GM19463 (cell line): ENCODE data around the gene KIF25.

Source experiments
- ATAC-seq: cut with Tn5 transposase; IDR thresholded peaks from one replicate; pipeline ENCODE4 v1.9.1; 2021; ENCODE audit warnings: mild to moderate bottlenecking, moderate library complexity; ENCODE audit not compliant: unreplicated experiment

KIF25 gene

DNA sequence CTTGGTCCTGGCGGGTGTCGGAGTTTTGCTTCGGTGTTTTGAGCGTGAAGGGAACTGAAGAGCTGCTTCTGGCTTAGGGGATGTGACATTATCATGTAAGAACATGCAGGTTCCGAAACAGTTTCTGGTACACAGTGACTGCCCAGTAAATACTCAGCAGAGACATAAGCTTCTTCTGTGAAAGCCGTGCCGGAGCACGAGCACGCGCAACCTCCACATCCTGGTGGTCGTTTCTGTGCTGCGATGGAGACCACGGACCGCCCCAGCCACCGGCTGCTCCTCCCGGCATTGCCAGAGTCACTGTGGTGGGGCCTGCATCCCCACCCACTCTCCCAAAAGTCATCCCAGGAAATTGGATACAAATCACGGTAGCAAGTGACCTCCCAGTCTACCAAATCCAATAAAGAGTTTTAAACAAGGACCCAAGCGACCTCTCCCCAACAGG, 18.7 kb downstream of the KIF25 start:
- ATAC-seq, result no peak

DNA sequence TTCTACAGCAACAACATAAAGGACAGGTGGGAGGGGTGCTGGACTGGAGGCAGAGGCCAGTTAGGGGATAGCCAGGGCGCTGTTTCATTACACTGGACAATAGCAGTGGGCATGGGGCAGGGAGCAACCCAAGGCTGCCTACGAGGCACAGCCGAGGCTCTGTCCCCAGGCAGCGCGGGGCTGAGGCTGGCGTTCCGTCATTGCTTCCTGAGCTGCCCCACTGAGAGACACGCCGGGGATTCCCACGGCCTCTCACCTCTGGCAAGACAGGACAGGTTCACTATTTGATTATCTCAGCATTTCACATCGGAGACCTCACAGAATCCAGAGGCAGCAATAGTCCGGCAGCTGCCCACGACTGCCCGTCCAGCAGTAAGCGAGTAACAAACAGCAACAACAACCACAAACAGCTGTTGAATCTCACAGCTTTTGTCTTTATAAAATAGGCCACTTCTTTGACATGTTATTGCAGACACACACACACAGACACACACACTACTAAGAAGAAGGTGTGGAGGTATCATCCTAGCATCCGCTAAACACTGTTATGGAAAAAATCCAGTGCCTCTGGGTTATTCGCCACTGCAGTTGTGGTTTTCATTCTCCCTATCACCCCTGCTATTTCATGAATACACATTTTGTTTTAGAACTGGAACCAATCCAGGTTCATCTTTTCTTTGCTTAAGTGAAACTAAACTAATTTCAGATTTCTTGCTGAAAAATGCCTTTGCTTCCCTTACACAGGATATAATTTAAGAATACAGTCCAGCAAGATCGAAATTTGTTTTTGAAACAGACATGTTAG, 19.5 kb downstream of the KIF25 start:
- no peak for ATAC-seq

DNA sequence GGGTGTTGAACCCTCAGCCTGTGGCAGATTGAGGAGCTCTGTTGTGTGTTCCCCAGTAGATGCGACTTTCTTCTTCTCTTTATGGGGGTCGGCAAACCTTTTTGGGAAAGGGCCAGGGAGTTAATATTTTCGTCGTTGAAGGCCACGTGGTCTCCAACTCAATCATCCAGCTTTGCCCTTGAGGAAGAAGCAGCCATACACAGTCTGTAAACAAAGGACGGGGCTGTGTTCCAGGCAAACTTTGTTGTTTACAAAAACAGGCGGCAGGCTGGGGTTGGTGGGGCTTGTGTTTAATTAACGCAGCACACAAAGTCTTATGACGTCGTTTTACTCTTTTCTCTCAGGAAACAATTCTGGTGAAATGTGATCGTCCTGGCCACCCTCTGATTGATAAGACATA, 20.2 kb downstream of the KIF25 start:
- ATAC-seq, result no peak

DNA sequence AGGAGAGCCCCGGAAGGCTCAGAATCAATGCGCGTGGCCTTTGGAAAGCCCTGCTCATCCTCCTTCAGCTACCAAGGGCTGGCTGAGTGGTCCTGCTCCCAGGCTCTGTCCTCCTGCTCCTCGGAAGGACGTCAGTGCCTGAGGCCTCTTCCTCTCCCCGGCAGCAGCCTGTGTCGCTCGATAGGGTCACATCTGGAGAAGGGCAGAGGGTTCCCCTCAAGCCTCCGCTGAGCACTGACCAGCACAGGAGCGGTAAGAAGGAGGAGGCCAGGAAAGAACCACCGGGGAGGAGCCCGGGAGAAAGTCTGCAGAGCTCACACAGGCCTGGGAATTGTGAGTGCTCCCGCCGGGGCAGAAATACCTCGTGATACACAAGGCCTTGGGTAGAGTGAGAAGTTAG, 21.2 kb downstream of the KIF25 start:
- ATAC-seq, result no peak

DNA sequence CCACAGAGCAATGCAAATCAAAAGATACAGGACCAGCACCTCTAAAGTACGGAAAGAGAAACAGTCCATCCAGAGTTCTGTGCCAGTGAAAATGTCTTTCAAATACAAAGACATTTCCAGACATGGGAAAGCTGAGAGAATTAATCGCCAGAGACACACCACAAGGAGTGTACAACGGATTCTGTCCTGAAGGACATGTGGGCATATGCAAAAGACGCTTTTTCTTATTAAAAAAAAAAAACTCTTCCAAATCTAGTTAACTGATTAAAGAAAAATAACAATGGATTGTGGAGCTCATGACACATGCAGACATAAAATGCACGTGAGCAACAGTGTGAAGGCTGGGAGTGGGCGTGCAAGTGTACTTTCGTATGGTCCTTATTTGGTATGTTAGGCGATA, 22.8 kb downstream of the KIF25 start:
- ATAC-seq, result no peak

DNA sequence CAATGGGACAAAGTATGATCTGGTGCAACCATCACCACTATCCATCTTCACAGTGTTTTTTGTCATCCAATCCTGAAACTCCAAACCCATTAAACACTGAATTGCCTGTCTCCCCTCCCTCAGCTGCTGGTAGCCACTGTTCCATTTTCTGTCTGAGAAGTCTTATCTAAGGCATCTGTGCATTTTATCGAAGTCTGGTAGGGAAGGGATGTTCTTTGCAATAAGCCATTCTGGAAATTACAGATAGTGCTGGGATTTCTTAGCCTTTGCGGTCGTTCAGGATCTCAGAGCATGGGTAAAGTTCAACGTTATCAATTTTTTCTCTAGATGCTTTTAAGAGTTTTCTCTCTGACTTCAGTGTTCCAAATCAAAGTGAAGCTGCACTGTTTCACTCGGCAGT, 24.1 kb downstream of the KIF25 start:
- ATAC-seq, result no peak

DNA sequence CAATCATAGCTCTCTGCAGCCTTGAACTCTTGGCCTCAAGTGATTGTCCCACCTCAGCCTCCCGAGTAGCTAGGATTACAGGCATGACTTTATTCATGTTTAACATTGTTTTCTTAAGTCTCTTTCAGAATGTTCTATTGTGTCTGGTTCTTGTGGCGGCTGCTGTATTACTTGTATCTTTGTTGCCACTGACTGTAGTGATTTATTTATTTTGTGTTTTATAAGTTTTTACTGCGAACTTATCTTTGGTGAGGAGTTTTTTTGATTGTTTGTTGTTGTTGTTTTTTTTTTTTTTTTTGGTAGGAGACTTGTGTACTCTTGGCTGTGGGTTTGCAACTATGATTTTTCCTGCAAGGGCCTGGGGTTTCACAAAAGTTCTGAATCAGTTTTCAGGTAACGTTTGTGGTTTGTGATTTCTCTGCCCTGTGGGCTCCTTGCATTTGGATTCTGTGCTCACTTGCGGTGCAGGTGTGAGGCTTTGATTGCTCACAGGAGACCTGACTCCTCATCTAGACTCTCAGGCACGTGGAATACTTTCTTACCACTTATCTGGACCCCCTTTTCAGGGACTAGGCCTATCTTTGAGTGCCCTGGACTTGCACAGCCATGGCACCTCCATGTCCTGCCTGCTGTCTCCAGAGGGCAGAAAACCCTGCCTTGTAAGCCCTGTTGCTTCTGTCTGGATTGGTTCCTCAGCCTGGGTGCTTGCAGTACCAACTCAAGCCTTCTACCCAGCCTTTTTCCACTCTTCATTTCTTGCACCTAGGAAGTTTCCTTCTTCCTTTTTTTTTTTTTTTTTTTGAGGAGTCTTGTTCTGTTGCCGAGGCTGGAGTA, 25.2 kb downstream of the KIF25 start:
- ATAC-seq, result no peak

DNA sequence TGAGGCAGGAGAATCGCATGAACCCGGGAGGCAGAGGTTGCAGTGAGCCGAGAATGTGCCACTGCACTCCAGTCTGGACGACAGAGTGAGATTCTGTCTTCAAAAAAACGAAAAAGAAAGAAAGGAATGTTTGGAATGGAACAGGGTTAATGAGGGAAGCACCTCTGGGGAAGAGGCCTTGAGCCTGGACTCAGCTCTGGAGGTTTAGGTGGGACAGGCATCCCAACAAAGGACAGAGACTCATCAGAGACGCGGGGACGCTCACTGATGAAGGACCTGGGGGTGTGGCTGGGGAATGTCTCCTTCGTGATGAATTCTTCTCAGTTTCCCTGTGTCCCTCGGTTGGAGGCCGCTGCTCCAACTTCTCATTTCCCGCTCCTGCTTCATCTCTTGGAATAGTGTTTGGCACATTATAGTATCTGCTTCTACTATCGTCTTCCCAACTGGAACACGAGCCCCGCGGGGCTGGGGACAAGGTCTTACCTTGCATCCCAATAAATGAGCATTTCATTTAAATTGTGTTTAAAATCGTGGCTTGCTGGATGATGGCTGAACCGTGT, 27.6 kb downstream of the KIF25 start:
- no peak for ATAC-seq

DNA sequence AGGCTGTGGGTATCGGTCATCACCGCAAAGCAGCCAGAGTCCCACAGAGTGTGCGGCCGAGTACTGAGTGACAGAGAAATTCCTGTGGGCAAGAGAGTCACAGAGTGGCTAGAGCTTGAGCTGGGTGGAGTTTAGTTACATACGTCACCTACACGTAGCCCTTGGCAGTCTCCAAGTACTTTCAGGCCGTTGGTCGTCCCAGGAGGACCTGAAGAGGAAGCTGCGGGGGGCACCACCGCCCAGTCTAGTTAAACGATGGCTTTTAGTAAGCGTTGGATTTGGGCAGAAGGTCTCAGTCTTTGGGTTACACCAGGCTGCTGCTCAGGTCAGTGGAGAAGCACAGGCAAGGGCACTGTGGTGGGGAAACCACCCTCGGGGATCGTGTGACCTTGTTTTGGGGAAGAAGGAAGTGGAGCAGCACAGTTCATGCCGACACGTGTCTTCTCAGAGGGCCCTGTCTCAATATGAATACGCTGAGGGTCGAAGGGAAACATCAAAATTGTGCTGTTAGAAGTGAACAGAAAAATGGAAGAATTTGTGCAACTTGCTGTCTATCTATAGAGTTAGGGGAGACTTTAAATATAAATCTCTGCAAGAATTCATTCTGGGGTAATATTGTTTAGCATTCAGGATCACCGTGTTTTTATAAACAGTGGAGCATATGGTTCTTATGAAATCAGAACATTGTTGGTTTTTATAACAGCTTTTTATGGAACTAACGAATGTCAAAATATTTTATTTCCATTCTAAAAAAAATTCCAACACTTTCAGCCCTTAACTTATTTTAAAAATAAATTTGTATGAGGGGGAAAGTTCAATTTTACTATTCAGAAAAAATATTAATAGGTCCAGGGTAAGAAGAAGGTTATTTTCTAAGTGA, 28.6 kb downstream of the KIF25 start:
- peak; percentile 61 for ATAC-seq

DNA sequence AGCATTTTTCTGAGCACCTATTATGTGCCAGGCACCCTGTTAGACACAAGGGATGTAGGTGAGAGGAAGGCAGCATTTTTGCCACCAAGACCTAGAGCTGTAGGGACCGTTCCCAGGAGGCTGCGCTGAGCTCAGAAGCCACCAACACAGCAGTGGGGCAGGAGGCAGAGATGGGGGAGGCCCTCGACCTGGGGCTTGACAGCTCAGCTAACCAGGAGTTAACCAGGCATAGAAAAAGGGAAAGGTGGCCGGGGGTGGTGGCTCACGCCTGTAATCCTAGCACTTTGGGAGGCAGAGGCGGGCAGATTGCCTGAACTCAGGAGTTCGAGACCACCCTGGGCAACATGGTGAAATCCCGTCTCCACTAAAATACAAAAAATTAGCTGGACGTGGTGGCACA, 29.5 kb downstream of the KIF25 start:
- ATAC-seq, result no peak

DNA sequence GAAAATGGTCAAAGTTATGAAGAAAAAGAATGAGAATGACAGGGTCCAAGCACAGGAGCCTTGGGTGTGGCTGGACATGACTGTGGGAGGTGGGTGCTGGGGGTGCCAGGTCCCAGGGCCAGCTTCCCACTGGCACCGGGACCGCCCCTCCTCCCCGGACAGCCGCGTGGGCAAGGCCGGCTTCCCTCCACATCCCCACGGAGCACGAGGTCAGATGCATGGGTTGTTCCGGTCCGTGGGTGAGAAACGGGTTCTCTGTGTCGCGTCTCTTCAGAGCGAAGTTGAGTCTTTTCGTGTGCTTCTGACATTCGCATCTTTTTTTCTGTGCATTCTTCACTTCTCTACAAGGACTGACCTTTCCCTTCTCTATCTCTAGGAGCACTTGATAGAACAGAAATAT, 30.1 kb downstream of the KIF25 start:
- no peak for ATAC-seq

DNA sequence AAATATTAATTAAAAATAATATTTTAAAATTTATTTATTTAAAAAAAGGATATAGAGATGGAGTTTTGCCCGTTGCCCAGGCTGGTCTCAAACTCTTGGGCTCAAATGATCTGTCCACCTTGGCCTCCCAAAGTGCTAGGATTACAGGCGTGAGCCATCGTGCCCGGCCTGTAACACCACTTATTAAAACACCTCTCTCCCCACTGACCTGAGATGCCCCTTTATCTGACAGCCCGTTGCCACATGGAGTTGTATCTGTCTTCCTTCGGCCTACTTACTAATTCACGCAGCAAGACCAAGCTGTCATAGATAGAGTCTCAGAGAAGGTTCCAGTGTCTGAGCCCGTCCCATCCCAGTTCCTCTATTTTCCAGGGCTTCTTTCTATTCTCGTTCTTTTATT, 30.7 kb downstream of the KIF25 start:
- ATAC-seq, result no peak

DNA sequence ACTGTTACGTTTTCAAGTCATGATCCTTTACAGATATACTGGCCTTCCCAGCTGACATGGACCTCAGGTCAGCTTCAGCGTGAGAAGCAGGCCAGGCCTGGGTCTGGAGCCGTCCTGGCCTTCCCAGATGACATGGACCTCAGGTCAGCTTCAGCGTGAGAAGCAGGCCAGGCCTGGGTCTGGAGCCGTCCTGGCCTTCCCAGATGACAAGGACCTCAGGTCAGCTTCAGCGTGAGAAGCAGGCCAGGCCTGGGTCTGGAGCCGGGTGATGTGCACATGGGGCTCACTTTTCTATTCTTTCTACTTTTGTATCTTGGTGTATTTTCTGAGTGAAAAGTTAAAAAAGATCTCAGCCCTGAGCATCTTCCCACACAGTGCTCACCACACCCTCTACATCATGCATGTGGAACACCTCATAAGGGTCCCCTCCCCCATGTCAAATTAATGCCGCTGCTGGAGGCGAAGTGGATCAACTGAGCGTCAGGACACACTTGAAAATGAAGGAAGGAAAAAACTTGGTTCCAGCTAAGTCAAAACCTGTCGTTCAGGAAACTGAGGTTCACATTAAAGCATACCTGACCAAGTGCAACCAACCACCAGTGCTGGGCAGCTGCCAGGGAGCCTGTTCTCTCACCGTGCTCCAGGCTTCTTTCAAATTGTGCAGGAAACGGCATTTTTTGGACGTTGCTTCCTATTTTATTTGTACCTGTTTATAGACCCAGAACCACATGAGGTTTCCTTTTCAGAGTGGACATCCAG, 32.2 kb downstream of the KIF25 start:
- no peak for ATAC-seq

DNA sequence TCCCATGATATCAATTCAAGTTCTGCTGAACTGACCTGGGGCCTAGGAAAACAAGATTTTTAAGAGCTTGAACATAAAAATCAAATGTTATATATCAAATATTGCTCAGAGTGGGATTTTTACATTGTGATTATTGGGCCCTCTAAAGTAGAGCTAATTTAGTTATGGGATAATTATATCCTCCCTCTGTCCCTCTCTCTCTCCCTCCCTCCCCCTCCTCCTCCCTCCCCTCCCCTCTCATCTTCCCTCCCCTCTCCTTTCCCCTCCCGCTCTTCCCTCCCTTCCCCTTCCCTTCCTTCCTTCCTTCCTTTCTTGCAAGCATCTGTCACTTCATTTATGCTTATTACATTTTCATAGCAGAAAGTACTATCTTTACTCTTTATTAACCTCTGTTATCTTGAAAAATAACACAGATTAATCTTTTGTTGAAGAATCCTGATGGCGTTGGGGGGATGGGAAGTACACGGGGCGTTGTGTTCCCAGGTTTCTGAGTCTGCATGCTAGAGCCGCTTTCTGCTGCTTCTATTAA, 32.8 kb downstream of the KIF25 start:
- no peak for ATAC-seq

DNA sequence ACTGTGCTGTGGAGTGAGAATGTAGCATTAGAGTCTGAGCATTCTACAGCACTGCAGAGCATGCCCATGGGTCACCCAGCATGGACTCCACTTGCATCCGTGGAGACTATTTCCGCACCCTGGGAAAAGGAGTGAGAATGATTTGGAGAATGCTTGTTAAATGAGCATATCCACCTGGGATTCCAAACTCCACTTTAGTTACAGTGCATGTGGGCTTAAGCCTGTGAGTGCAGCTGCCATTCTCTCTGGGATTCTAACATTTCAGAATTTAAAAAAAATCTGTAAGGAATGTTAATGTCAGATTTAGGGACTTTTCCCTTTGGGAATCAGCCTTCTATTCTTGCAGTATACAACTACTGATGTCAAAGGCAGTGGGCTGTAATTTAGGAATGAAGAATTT, 33.4 kb downstream of the KIF25 start:
- no peak for ATAC-seq

DNA sequence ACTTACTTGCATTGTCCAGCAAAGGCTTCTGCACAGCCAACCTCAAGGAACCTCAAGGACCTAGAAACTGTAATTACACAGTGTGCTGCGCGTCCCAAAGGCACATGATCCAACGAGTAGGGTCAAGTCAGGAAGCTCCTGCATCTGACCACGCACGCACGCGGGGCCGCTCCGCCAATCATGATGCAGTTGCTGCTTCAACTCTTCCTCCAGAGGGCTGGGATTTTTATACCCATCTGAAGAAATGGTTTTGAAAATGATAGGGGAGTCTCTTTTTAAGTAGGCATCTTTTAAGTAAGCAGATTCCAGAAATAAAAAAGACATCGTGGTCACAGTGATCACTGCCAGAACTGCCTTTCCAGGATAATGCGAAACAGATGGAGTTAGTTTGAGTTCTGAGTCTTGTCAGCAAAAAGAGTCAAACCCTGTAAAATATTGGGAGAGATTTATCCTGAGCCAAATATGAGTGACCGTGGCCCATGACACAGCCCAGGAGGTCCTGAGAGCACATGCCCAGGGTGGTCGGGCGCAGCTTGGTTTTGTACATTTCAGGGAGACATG, 34.0 kb downstream of the KIF25 start:
- no peak for ATAC-seq

DNA sequence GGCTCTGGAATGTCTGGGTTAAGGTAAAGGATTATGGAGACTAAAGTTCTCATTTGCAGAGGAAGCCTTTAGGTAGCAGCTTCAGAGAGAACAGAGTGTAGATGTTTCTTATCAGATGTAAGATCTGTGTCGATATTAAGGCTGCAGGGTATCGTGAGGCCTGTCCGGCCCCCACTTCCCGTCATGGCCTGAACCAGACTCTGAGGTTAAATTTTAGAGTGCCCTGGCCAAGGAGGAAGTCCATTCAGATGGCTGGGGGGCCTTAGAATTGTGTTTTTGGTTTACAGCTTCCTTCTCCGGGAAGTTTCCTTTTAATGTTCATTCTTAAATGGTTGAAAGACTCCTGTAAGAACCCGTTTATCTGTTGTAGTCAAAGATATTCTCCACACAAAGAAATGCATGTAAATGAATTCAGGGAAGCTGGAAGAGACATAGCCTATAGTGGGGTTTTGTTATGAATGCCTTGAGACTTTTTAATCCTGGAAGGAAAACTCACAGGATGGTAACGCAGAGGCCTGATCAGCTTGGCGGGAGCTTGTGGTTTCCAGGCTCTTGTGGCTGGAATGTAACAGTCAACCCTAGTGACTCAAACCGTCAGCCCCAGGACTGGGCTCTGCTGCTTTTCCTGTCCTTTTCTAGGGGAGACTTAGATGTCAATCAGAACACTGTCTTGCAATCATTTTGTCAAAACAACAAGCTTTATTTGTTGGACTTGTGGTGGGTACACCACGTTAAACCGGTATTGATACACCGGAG, 34.7 kb downstream of the KIF25 start:
- ATAC-seq, result no peak

DNA sequence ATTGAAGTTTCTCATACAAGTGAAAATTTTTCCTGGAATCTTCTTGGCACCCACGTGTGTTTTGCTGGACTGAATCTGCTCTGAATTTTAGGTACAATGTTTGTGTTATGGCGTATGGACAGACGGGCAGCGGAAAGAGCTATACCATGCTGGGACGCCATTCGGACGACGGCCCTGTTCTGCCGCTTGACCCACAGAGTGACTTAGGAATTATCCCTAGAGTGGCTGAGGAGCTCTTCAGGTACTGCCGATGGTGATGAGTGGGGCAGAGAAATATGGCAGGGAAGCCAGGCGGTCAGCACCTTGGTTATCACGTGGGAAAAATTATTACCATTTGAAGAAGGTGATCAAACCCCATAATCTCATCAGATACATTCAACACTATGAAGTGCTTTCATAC, 36.3 kb downstream of the KIF25 start:
- ATAC-seq, result no peak

DNA sequence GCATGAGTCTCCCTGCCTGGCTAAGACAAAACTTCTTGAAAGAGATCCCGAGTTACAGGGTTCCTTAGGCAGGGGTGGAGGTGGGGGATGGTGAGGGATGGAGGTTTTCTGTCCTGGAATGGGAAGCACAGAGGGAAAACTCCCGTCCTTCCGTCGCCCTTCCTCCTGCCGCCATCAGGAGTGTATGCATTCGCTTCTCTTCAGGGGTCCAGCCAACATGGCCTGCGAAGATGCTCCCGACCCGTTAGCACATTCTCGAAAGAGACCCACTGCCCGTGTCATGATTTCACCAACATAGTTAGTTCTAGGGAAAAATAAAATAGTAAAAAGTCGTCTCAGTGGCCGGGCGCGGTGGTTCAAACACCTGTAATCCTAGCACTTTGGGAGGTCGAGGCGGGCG, 37.1 kb downstream of the KIF25 start:
- ATAC-seq, result no peak
